ENCODE results near the gene FIBIN.

Gene FIBIN

GRCh38 chr11:26953770-26954392, 40.0 kb upstream of the FIBIN start:
- Histone ChIP-seq H4K20me1 (ENCODE audit: control insufficient read depth, insufficient read depth, low read depth, low read length) (no peaks in the 10 kb centered on the region), H3K9me3 (ENCODE audit: control insufficient read depth, insufficient read depth, low read length) (no peaks in the 10 kb centered on the region), H3F3A (ENCODE audit: control insufficient read depth, insufficient read depth) (no peaks in the 10 kb centered on the region), H3K9me2 (replicated peaks; ENCODE audit: control insufficient read depth, low read length) (no peaks in the 10 kb centered on the region), H3K4me2 (ENCODE audit: low read length) (no peak overlapping the region), H3K79me2 (ENCODE audit: control insufficient read depth, low read length) (no peaks in the 10 kb centered on the region), H3K4me3 (ENCODE audit: low read length) (no peak overlapping the region), H3K4me1 (ENCODE audit: control insufficient read depth, low read length) (no peaks in the 10 kb centered on the region), H3K27me3 (ENCODE audit: control insufficient read depth, low read length) (no peaks in the 10 kb centered on the region), H3K36me3 (ENCODE audit: control insufficient read depth, low read length) (no peaks in the 10 kb centered on the region), H3K27ac (ENCODE audit: low read depth, low read length) (no peak overlapping the region)
- TF ChIP-seq EZH2phosphoT487 (IDR thresholded peaks at IDR 0.05; ENCODE audit: borderline replicate concordance, low read length): no peak
- TF ChIP-seq, protein P1, sequence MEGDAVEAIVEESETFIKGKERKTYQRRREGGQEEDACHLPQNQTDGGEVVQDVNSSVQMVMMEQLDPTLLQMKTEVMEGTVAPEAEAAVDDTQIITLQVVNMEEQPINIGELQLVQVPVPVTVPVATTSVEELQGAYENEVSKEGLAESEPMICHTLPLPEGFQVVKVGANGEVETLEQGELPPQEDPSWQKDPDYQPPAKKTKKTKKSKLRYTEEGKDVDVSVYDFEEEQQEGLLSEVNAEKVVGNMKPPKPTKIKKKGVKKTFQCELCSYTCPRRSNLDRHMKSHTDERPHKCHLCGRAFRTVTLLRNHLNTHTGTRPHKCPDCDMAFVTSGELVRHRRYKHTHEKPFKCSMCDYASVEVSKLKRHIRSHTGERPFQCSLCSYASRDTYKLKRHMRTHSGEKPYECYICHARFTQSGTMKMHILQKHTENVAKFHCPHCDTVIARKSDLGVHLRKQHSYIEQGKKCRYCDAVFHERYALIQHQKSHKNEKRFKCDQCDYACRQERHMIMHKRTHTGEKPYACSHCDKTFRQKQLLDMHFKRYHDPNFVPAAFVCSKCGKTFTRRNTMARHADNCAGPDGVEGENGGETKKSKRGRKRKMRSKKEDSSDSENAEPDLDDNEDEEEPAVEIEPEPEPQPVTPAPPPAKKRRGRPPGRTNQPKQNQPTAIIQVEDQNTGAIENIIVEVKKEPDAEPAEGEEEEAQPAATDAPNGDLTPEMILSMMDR (IDR thresholded peaks at IDR 0.05; ENCODE audit: low read depth, low read length, poor library complexity, severe bottlenecking): no peak

DNA sequence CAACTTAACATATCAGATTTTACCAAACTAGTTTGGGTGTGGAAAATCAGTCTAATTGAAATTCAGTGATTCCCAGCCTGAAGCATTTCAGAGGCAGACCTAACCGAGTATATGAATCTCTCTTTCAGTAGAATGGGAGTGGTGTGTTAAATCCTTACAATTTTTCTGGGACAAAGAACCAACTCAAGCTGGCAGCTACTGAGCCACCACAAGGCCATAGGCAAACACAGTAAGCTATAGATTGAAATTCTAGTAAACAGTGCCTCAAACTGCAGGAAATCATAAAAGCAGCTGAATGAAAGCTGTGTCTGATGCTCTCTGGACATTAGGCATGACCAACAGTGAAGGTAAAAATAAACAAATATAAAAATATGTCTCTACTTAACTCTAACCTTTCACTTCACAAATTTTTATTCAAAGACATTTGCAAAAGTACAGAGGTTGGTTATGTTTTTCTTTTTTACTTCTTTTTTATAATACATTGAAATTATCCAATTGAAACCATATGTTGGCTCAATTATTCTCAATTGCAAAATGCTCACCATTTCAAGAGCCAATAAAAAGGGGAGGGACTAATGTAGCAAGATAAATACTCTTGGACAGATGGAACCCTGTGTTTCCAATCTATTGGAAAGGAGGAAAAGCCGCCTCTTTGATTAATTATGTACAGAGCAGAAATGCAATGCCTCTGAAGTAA, 35.8 kb upstream of the FIBIN start:
- Histone ChIP-seq H3F3A (ENCODE audit: control insufficient read depth, insufficient read depth) (no peaks in the 10 kb centered on the region), H3K4me1 (ENCODE audit: control insufficient read depth, low read length) (no peaks in the 10 kb centered on the region), H3K36me3 (ENCODE audit: control insufficient read depth, low read length) (no peaks in the 10 kb centered on the region), H3K79me2 (ENCODE audit: control insufficient read depth, low read length) (no peaks in the 10 kb centered on the region), H3K4me3 (ENCODE audit: low read length) (no peak overlapping the region), H4K20me1 (ENCODE audit: control insufficient read depth, insufficient read depth, low read depth, low read length) (no peaks in the 10 kb centered on the region), H3K4me2 (ENCODE audit: low read length) (no peak overlapping the region), H3K9me2 (replicated peaks; ENCODE audit: control insufficient read depth, low read length) (no peaks in the 10 kb centered on the region), H3K9me3 (ENCODE audit: control insufficient read depth, insufficient read depth, low read length) (no peaks in the 10 kb centered on the region), H3K27me3 (ENCODE audit: control insufficient read depth, low read length) (no peaks in the 10 kb centered on the region), H3K27ac (ENCODE audit: low read depth, low read length) (no peak overlapping the region)
- TF ChIP-seq EZH2phosphoT487 (IDR thresholded peaks at IDR 0.05; ENCODE audit: borderline replicate concordance, low read length): no peak
- TF ChIP-seq, protein P1 (IDR thresholded peaks at IDR 0.05; ENCODE audit: low read depth, low read length, poor library complexity, severe bottlenecking): no peak

DNA sequence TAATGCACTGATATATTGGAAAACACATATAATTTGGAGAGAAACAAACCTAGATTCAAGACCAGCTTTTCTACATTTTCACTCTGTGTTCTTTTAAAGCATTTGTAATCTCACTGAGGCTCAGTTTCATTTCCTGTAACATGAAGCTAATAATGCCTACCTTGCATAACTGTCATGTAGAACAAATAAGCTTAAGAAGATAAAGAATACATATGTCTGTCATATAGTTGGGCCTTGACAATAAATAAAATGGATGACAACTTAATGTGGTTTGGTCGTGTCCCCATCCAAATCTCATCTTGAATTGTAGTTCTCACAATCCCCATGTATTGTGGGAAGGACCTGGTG, 35.2 kb upstream of the FIBIN start:
- H3K9me2 ChIP-seq (replicated peaks; ENCODE audit: control insufficient read depth, low read length): no peaks in the 10 kb centered on the region
- H3K4me2 ChIP-seq (ENCODE audit: low read length): no peak overlapping the region
- H3K36me3 ChIP-seq (ENCODE audit: control insufficient read depth, low read length): no peaks in the 10 kb centered on the region
- no peaks in the 10 kb centered on the region for H3K27me3 ChIP-seq (ENCODE audit: control insufficient read depth, low read length)
- H3K4me3 ChIP-seq (ENCODE audit: low read length): no peak overlapping the region
- no peaks in the 10 kb centered on the region for H3K4me1 ChIP-seq (ENCODE audit: control insufficient read depth, low read length)
- H3K79me2 ChIP-seq (ENCODE audit: control insufficient read depth, low read length): no peaks in the 10 kb centered on the region
- H3F3A ChIP-seq (ENCODE audit: control insufficient read depth, insufficient read depth): no peaks in the 10 kb centered on the region
- no peak overlapping the region for H3K27ac ChIP-seq (ENCODE audit: low read depth, low read length)
- TF ChIP-seq EZH2phosphoT487 (IDR thresholded peaks at IDR 0.05; ENCODE audit: borderline replicate concordance, low read length): no peak
- TF ChIP-seq, protein P1 (IDR thresholded peaks at IDR 0.05; ENCODE audit: low read depth, low read length, poor library complexity, severe bottlenecking): no peak
- no peaks in the 10 kb centered on the region for H4K20me1 ChIP-seq (ENCODE audit: control insufficient read depth, insufficient read depth, low read depth, low read length)
- H3K9me3 ChIP-seq (ENCODE audit: control insufficient read depth, insufficient read depth, low read length): no peaks in the 10 kb centered on the region

Data from DOHH2 (cell line).